GM12801 (cell line): ENCODE measurements around the gene ABHD15.

Experiments used
- TF ChIP-seq, protein P1 (sequence below): IDR thresholded peaks from one replicate; pipeline ENCODE4 v1.5.1; 2011; ENCODE audit warnings: control low read depth; ENCODE audit not compliant: insufficient read length; ENCODE audit errors: extremely low read depth

ABHD15 gene

DNA sequence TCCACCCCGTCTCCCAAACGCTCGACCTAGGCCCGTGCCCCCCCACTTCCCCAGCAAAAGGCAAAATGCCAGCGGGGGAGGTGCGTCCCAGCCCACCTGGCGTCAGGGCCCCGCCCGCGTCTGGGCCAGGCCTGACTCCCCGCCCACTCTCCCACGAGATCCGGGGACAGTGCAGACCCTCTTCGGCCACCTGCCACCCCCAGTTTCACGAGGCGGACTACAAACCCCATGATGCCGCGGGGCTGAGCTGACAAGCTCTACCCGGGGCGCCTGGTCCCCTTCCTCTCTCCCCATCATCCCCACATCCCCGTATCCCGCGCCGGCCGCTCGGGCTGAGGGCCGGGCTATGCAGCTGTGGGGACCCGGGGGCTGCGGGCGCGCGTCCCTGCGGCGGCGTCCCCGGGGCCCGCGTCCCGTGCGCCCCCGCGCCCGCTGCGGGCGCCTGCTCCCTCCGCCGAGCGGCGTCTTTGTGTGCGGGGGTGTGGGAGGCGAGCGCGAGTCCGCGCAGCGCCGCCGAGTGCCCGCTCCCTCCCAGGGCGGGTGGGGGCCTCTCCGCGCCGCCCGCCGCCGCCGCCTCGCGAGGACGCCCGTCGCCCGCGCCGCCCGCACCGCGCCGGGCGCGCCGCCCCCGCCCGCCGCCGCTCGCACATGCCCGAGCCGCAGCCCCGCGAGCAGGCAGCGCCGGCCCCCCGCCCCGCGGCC is 26.2 kb upstream of the ABHD15 start, which contains the start of gene ANKRD13B:
TSS of gene ANKRD13B (plus strand) at position 283 of the 702 bp plus-strand sequence. CDS start 490 bp downstream, outside the sequence.
- TF ChIP-seq, protein P1, sequence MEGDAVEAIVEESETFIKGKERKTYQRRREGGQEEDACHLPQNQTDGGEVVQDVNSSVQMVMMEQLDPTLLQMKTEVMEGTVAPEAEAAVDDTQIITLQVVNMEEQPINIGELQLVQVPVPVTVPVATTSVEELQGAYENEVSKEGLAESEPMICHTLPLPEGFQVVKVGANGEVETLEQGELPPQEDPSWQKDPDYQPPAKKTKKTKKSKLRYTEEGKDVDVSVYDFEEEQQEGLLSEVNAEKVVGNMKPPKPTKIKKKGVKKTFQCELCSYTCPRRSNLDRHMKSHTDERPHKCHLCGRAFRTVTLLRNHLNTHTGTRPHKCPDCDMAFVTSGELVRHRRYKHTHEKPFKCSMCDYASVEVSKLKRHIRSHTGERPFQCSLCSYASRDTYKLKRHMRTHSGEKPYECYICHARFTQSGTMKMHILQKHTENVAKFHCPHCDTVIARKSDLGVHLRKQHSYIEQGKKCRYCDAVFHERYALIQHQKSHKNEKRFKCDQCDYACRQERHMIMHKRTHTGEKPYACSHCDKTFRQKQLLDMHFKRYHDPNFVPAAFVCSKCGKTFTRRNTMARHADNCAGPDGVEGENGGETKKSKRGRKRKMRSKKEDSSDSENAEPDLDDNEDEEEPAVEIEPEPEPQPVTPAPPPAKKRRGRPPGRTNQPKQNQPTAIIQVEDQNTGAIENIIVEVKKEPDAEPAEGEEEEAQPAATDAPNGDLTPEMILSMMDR = no peak

DNA sequence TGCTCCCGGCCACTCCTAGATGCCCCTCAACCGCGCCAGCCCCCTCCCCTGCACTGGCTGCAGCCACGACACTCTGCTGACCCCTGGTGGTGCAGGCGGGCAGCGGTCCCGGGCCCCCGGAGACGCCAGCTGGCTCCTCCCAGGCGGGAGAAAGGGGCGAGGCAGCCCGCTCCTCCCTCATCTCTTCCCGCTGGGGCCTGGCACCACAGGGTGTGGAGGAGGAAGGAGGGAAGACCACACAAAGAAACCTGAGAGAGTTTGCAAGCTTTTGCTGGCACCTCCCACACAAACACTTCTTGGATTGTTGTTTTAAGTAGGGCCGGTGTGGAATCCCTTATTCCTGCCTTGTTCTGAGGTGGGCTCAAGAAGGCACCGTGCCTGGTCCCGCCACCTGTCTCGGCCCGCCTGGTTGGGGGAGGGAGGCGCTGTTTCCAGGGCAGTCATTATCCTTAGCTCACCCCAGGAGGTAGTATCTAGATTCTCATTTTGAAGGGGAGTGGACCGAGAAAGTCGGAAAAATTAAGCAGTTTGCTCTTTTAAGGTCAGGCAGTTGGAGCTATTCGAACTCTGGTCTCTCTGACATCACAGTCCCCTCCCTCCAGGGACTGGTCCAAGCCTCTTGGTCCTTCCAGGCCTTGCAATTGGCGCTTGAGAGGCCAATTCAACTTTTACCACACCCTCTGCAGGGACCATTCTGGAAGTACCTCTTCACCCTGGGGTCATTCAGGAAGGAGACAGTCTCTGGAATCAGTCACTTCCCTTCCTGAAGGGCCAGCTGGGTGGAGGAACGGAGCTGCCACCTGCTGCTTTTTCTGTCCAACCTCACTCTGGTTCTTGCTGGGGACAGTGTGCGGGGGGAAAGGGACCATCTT is 25.1 kb upstream of the ABHD15 start:
- TF ChIP-seq, protein P1 = no peak

DNA sequence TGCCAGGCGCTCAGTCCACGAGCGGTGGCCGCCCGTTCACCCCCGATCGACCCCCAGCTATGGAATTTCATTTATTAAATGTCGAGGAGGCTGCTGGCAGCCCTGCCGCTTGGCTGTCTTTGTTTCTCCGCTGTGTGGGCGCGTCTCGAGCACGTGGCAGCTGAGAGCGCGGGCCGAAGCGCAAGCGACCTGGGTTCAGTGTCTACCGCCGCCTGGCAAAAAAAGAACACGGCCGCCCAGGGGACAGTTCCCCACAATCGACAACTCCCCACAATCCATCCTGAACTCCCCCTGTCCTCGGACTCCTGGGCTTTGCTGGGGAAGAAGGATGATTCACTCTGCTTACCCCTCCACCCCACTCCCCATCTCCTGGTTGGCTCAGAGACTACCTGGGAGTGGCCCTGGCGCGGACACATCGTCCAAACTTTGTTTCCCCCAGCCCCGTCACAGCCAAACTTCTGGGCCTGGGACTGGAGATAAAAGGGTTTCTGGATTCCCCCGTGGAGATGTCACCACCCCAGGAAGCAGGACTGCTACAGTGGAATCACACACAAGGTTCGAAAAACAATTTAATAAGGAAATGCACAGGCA is 24.4 kb upstream of the ABHD15 start:
- TF ChIP-seq, protein P1 = no peak

DNA sequence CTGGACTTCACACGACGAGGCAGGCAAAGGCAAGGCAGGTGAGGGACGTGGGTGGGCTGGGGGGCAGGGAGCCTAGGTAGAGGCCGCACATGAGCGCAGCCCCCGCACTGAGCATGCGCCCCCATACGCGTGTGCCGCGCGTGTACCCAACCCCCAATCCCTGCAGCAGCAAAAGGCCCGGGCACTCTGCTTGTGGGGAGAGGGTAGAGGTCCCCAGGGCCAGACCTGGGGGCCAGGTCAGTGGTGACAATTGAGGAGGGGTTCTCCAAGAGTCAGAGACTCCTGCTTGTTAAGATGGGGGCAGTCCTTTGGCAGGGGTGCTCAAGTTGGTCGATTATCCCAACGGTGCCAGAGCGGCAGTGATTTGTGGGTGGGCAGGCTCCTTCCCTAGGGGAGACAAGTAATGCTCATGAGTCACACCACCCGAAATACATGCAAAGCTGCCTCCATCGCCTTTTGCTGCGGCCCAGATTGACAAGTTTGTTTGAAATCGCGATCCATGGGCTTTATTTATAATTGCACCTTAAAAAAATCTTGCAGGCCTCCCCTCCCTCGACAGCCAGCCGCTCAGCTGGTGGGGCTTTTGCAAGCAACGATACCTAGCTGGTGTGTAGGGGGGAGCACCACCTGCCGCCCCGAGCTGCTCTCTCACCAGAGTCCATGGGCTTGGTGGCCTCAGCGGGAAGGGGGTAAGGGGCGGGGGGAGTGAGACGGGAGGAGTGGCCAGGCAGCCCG is 23.7 kb upstream of the ABHD15 start:
- TF ChIP-seq, protein P1 = no peak

DNA sequence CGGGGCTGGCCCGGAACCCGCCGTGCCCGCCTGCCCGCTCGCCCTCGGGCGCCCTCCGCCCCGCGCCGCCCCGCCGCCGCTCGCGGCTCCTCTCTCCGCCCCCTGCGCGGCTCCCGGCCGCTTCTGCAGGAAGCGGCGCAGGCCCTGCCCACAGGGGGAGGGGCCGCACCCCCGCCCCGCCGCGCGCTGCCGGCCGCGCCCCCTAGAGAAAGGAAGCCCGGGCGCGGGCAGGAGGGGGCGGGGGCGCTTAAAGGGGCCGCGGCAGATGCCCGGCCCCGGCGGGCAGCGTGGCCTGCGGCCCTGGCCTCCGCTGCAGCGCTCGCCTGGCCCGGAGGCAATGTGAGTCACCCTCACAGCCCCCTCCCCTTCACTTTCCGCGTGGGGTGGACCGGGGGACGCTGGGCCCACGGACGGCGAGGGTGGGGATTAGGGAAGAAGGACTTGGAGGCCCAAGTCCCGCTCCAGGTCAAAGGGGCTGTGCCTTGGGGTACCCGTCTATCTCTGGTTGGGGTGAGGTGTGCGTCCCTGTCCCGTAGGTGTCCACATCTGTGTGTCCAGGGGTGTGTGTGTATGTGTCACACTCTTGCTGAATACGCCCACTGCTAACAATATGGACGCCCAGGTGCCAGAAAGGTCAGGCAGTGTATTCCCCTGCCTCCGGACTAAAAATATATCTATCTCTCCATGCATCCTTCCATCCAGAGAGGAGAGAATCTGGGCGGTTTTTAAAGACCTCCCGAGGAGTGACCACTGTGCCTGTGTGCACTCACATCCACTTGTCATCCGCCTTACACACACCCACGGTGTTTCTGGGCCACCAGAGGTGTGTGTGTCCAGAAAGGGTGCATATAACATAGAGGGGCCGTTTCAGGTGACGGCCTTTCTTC is 22.9 kb upstream of the ABHD15 start, which contains the start of gene GIT1:
TSS of gene GIT1 (minus strand) at position 125 of the 887 bp plus-strand sequence. CDS start 270 bp downstream, outside the sequence.
- TF ChIP-seq, protein P1 = no peak

DNA sequence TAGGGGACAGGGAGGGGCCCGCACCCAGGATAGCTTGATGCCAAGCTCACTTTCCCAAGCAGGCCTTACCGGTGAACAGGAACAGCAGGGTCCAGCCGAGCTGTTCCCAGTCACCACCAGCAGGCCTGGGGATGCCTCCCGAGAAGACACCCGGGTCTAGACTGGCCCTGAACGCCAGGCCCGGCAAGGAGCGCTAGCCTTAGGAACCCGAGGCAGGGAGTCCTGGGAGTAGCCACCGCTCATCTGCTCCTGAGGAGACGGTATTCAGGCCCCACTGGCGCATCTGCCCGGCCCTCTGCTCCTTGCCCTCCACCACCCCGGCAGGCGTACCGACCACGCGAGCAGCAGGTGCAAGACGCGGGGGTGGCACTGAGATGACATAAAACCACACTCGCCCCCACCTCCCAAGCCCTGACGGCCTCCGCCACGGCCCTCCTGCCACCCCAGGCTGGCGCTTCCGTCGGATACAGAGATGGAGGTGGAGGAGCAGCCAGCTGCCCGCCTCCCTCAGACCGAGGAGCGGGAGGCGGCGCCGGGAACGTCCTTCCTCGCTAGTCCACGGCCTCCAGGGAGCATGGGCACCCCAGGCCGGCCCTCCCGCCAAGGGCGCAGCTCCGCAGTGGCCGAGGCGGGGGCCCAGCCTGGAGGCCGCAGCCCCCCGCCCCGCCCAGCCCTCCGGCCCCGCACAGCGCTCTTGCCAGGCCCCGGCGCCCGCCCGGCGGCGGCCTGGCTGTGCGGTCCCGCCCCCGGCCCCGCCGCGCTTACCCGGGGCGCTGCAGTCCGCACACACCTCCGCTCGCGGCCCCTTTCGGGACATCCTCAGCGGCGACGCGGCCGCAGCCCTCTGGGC is 21.9 kb upstream of the ABHD15 start:
- TF ChIP-seq, protein P1 = no peak
